Cardiac septum (tissue), 1 donor: Measurements from ENCODE around the gene SQOR. TPM values are rescaled to one million over a fixed set of nuclear protein-coding genes. Genes with fewer than 3 reads are reported as not detected.

Source experiments
- DNase-seq: peaks from one replicate; pipeline ENCODE4 v3.0.0-alpha.2; 2020; ENCODE audit warnings: low spot score
- intact Hi-C: fragments of 100-400 bp; cut with DNase I; formaldehyde crosslinking; loops from one replicate; pipeline ENCODE4 v1.14.0; 2022
- long read RNA-seq: library from polyadenylated mRNA; unstranded; transcript quantifications from one replicate; pipeline ENCODE4 v2.0.0, GENCODE V29; 2021
- total RNA-seq: library from RNA; stranded (reverse); fragmentation: NEBNext Ultra II Directional; extraction: Animal tissue kit (Norgen Biotek cat#: 25700); gene quantifications from one replicate; pipeline ENCODE4 v1.2.1, GENCODE V29; 2021
- donor health status: DM: no; HTN: no; CAD: no.

Gene SQOR
- total RNA-seq: 12.3 TPM
- long read RNA-seq, transcript SQOR-201 (10 exons, 2,003 nt): major isoform, 12 of 25 reads
- long read RNA-seq, partial matches to known transcripts: 5 of 25 reads
- long read RNA-seq, other reads (novel, unspliced or antisense): 8 of 25 reads

DNA sequence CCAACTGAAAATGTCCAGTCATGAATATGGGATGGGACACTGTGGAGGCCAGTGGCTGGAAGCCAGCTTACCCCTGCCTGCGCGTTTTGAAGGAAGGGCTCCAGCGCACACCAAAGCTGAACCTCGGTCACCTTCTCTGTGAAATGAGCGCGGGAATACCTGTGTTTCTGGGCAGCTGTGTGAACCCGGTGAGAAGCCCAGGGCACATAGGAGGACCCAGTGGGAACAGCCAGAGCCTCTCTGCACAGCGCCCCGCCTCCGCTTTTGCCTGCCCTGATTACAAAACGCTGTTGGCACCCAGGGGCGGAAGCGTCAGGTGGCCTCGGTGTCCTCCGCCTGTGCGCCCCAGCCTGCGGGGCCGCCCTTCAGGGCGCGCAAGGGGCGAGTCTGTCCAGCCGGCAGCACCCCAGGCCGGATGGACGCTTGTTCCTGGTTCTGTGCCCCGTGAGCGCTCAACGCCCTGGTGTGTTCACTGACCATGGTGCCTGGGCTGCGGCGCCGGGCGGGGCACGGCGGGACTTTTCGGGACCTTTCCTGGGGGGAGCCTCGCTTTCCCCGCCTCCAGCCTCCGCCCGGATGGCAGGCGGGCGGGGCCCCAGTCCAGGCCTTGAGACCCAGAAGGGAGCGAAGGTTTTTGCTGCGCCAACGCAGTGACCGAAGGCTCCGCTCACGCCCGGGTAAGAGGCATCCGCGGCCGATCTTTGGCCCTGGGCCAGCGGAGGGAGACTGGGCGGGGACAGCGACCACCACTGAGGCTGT, at the start of gene SQOR:
Gene SQOR (plus strand): TSS at position 598 of the 759 bp plus-strand sequence. CDS start 23,895 bp downstream, outside the sequence.
- intact Hi-C loops: no loop called here
- peak; percentile 94 for DNase-seq

- no peak for DNase-seq
- intact Hi-C loops: loop anchor here (5.0 kb wide), 1 partner anchor 183 kb away; a partner anchor contains a TSS
These were observed 49.6 kb upstream of the SQOR start for GRCh38 chr15:45585069-45585791.

- intact Hi-C loops: loop anchor here (5.0 kb wide), 1 partner anchor 184 kb away; a partner anchor contains a TSS
- DNase-seq: no peak
These were observed 48.7 kb upstream of the SQOR start for GRCh38 chr15:45586125-45586524.

DNA sequence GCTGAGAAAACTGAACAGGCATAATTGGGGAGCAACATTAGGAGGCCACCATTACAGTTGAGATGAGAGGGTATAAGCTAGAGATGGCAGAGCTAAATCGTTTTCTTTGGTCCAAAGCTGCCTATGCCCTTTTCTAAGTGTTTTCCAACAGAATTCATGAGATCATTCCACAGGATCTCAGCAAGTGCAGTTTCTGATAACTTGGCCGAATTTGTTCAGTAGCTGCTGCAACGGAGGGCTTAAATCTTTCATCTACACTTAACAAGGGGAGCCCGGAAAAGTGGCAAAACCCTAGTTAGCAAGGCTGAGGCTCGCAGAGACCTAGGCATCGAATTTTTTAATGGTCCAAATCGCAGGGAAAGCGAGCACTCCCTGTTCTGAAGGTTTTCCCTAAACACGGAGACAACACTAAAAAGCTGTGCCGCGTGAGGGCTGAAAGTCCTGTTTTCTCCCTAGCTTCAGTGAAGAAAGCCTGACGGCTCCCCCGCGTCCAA, 48.2 kb upstream of the SQOR start:
- intact Hi-C loops: loop anchor here (1.0 to 5.0 kb wide), 2 partner anchors 64 to 184 kb away; partner anchors contain the start of gene SLC30A4
- no peak for DNase-seq

- intact Hi-C loops: loop anchor here (1.0 to 5.0 kb wide), 2 partner anchors 65 to 185 kb away; partner anchors contain the start of gene SLC30A4
- DNase-seq: peak; percentile 94
These were observed 47.5 kb upstream of the SQOR start, which contains the start of gene BLOC1S6 for GRCh38 chr15:45587095-45587862. Gene BLOC1S6, plus strand, starts transcription at chr15:45587379. Its CDS starts 65 bp downstream, at chr15:45587444.

- no peak for DNase-seq
- intact Hi-C loops: loop anchor here (1.0 to 5.0 kb wide), 2 partner anchors 66 to 186 kb away; partner anchors contain the start of gene SLC30A4
These were observed 47.0 kb upstream of the SQOR start for GRCh38 chr15:45587863-45588170.

DNA sequence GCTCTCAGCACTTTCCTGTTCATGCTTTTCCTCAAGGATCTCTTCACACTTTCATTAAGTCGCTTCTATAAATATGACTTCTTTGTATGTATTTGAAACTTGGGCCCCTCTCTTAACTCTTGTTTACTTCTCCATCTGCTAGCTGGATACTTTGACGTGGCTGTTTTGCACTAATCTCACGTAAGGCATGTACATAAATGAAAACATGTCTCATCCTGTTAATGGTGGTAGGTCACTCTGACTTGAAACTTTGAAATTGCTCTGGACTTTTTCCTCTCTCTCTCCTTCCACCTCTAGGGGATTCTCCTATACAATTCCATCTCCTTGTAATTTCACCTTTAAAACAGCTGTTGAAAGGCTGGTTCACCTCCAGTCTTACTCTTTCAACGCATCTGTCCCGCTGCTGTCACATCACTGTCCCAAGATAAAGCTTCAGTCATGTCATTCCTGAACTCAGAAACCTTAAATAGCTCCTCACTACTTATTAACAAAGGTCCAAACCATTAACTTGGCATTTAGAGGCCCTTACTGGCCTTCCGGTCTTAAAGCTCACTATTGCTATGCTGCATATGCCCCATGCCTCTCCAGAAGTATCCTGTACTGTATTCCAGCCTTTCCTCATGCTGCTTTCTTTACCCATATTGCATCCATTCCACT, 46.5 kb upstream of the SQOR start:
- intact Hi-C loops: loop anchor here (5.0 kb wide), 1 partner anchor 186 kb away; a partner anchor contains a TSS
- no peak for DNase-seq

DNA sequence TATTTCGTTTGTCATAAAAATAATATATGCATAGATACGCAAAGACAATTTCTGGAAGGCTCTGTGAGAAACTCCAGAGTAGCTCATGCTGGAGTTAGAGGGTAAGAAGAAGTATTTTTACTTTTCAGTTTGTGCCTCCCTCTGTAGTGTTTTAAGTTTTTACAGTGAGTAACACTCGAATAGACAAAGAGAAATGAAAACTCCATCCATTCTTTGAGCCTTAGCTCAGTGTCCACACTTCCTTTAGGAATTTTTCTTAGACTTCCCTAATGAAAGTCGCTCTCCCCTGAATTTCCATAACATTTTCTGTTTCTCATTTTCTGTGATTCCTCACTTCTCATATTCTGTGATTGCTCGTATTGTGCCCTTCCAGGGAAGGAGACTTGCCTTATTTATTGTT, 45.6 kb upstream of the SQOR start:
- intact Hi-C loops: loop anchor here (5.0 kb wide), 1 partner anchor 187 kb away; a partner anchor contains a TSS
- DNase-seq: no peak

DNA sequence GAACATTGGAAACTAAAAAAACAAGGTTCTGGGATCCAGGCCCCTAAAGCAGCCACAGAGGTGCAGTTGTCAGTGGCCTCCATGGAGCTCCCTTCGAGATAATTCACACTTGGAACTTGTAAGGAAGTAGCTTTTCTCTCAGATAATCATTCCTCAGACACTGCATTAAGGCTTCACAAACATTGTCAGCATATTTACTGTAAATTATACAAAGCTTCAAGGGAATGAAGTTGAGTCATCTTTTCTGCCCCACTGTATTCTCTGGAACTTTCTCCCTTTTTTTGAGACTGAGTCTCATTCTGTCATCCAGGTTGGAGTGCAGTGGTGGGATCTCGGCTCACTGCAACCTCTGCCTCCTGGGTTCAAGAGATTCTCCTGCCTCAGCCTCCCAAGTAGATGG, 40.5 kb upstream of the SQOR start:
- no peak for DNase-seq
- intact Hi-C loops: no loop called here

DNA sequence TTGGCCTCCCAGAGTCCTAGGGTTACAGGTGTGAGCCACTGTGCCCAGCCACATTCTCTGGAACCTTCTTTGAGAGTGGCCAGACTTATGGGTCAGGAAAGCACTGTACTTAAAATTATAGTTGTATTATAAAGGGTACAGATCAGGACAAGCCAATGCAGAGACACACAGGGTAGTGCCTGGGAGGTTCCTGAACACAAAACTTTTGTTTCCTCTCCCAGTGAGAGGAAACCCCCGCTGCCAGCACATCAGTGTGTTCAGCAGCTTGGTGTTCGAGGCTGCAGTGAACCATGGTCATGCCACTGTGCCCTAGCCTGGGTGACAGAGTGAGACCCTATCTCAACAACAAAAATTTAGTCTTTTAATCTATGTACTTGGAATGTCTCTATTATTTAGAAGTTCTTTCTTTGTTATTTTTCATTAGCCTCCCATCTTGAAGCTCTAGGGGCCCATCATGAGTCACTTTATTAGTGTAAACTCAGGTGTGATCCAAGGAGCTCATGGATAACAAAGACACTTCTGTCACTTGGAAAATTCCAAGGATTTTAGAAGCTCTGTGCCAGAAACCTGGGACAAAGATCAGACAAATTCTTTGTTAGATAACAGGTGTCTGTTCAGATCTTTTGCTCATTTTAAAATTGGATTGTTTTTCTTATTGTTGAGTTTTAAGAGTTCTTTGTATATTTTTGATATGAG, 39.8 kb upstream of the SQOR start:
- intact Hi-C loops: no loop called here
- no peak for DNase-seq

DNA sequence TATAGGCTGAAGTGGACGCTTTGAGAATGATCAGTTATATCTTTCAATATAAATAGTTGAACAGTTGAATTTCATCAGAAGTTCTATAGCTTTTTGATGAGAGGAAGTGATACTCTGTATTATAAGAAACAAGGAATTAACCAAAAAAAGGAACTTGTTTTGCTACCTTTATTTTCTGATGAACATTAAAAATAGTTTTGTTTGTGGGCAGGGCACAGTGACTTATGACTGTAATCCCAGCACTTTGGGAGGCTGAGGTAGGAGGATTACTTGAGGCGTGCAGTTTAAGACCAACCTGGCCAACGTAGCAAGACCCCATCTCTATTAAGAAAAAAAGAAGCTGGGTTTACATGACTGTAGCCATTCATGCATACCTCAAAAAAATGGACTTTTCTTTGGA, 30.9 kb upstream of the SQOR start:
- no peak for DNase-seq
- intact Hi-C loops: no loop called here

DNA sequence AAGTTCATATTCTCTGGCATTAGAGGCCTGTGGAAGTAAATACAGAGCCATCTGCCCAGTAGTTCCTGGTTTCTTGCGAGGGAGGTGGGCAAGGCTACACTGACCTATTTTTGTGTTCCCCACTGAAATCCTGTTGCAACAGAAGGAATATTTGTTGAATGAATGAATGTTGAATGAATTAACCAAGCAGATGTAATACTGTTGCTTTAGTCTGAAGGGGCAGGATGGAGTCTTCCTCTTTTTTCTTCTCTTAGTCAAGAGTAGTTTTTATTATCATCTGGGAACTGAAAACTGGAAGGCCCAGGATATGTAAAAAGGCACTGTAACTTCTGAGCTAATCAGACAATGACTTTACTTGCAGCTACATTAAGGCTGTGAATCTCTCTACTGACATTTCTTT, 30.5 kb upstream of the SQOR start:
- no peak for DNase-seq
- intact Hi-C loops: no loop called here

GRCh38 chr15:45606413-45606812, 28.4 kb upstream of the SQOR start:
- no peak for DNase-seq
- intact Hi-C loops: no loop called here

GRCh38 chr15:45606841-45607240, 28.0 kb upstream of the SQOR start:
- intact Hi-C loops: no loop called here
- DNase-seq: no peak

DNA sequence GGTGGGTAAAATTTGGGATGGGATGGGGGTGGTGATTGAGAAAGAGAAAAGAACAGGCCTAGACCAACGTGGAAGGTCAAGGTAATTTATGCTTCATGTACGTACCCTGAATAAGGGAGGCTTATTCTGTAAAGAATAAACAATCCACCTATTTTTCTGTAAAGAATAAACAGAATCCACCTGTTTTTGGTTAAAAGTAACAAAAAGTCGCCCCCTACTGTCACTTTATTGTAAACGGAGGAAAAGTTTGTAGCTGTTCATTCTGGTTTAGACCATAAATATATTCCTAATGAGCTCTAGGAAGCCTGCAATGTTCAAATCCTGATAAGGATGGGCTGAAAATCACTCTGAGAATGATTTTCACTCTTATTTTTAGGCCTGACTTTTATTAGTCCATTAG, 23.5 kb upstream of the SQOR start:
- no peak for DNase-seq
- intact Hi-C loops: loop anchor here (5.0 kb wide), 1 partner anchor 89 kb away; the partner anchor contains the start of gene SLC30A4

DNA sequence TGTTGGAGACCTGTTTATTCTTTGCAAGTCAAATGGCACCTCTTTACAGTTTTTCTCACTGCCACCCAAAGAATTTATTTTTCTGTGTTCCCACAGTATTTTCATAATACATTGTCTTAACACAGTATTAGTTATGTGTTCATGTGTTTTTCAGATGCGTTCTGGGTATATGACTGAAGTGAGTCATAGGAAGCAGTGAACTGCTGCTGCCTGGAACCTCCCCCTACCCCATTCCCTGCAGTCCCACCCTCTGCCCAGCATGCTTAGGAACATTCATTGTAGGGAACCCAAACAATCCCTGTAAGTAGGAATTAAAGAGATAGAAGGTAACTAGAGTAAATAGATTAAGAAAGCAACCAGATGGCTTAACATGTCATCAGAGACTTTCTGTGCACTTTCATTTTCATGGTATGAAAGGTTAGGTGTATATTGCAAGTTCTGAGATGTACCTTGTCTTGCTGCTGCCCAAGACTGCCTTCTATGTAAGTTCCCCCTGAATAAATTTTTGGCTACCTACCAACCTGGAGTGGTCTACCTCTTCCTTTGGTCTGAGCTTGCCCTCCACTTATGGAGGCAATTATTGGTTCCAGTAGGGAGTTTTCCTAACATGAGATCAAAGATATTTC, 21.9 kb upstream of the SQOR start:
- DNase-seq: no peak
- intact Hi-C loops: loop anchor here (5.0 kb wide), 1 partner anchor 91 kb away; the partner anchor contains the start of gene SLC30A4

DNA sequence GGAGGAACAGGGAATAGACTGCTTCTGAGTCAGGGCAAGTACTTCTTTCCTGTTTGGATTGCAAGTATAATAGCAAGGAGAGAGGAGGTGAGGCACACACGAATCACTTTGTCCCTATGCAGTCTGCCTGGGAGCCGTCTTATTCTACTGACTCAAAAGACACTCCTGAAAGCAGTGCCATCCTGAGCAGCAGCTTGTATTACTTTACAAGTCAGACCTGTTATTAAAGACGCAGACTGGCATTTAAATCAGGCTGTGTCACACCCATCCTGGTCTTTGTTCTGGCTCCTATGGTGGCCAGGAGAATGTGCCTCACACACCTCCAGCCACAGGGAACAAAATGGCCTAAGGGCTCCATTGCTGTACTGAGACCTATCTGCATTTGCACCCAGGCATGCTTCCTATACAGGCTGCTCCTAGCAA, 17.9 kb upstream of the SQOR start:
- no peak for DNase-seq
- intact Hi-C loops: no loop called here

GRCh38 chr15:45618813-45619212, 16.0 kb upstream of the SQOR start:
- no peak for DNase-seq
- intact Hi-C loops: no loop called here
